ENCODE measurements around the gene AP3S1. TPM values are rescaled to one million over a fixed set of nuclear protein-coding genes. Genes with fewer than 3 reads are reported as not detected.
"Not testable (repeated sequence)": the region's sequence is repeated elsewhere in the genome, so short reads cannot be mapped to it uniquely, and the experiment has no call there.

Gene AP3S1
- polyA plus RNA-seq, 2 of the 4 experiments (the other 2 are of a cell fraction) = 75.7 to 103 TPM

DNA sequence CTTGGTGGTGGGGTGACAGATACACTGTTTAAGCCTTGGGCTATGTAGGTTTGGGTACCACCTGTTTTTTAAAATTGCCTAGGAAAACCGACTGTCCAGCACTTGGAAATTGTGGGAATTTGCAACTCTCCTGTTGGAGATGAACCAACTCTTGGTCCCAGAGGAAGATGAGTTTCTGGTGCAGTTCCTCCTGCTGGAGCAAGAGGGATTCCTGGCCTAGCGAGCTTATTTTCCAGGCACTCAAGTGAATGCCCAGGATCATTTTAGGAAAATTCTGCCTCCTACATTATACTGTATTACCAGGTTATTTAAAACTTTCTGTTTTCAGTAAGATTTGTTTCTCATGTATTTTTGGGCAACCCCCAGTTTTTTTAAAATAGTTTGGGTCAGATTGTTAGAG is 33.7 kb downstream of the AP3S1 start:
- peak in 1 of 2 experiments; percentile 17 for DNase-seq (ENCODE audit: low read depth in 1 of 2, low spot score in 1 of 2)
- Histone ChIP-seq H3K9me3 (no peaks in the 10 kb centered on the region), H3K4me2 (no peak overlapping the region), H3K4me3 (no peak overlapping the region), H3K27ac (no peak overlapping the region), H3K4me1 (peaks cover 6% of the 10 kb centered on the region; the same call in 1 of the 3 replicates)
- FAIRE-seq = no peak
- POLR2A ChIA-PET = no interaction called here
- CTCF ChIA-PET = no interaction called here
- WGBS (ENCODE audit: missing lambda C conversion rate) = 68% methylated on average over 2 of the region's 2 CpGs
- TF ChIP-seq MYC (IDR thresholded peaks at IDR 0.05; ENCODE audit: borderline replicate concordance, low read length) = no peak
- TF ChIP-seq EHMT2 (IDR thresholded peaks at IDR 0.05; ENCODE audit: low read depth) = no peak
- no peak for TF ChIP-seq JUNB (IDR thresholded peaks at IDR 0.05)
- TF ChIP-seq, protein P1, sequence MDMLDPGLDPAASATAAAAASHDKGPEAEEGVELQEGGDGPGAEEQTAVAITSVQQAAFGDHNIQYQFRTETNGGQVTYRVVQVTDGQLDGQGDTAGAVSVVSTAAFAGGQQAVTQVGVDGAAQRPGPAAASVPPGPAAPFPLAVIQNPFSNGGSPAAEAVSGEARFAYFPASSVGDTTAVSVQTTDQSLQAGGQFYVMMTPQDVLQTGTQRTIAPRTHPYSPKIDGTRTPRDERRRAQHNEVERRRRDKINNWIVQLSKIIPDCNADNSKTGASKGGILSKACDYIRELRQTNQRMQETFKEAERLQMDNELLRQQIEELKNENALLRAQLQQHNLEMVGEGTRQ (IDR thresholded peaks at IDR 0.05) = no peak
- TF ChIP-seq ZC3H11A (IDR thresholded peaks at IDR 0.05) = no peak
- no peak for TF ChIP-seq RAD21 (conservative IDR thresholded peaks at IDR 0.05 in 1 of 2, IDR thresholded peaks at IDR 0.05 in 1 of 2)
- TF ChIP-seq TFCP2L1 (CRISPR knock-in tag; IDR thresholded peaks at IDR 0.05) = no peak
- TF ChIP-seq ZFP36 (IDR thresholded peaks at IDR 0.05; ENCODE audit: borderline replicate concordance, partially characterized antibody) = no peak
- no peak for TF ChIP-seq SMC3 (IDR thresholded peaks at IDR 0.05)
- TF ChIP-seq FOXS1 (CRISPR knock-in tag; IDR thresholded peaks at IDR 0.05) = no peak
- no peak for TF ChIP-seq TP53 (CRISPR knock-in tag; IDR thresholded peaks at IDR 0.05)
- no peak for TF ChIP-seq MAZ (IDR thresholded peaks at IDR 0.05; ENCODE audit: borderline replicate concordance, low read depth, low read length)
- peak in 1 of 2 experiments; percentile 55; a peak in 2 of 6 replicates for ATAC-seq

DNA sequence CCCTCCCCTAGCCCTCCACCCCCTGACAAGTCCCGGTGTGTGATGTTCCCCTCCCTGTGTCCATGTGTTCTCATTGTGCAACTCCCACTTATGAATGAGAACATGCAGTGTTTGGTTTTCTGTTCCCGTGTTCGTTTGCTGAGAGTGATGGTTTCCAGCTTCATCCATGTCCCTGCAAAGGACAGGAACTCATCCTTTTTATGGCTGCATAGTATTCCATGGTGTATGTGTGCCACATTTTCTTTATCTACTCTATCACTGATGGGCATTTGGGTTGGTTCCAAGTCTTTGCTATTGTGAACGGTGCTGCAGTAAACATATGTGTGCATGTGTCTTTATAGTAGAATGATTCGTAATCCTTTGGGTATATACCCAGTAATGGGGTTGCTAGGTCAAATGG is 35.6 kb downstream of the AP3S1 start:
- ATAC-seq; FAIRE-seq; H3K9me3 ChIP-seq; H3K4me2 ChIP-seq; DNase-seq (ENCODE audit: low read depth in 1 of 2, low spot score in 1 of 2); H3K4me1 ChIP-seq; POLR2A ChIA-PET; CTCF ChIA-PET; H3K27ac ChIP-seq; H3K4me3 ChIP-seq: not testable (repeated sequence)
- WGBS (ENCODE audit: missing lambda C conversion rate) = 85% methylated on average over 5 of the region's 5 CpGs

DNA sequence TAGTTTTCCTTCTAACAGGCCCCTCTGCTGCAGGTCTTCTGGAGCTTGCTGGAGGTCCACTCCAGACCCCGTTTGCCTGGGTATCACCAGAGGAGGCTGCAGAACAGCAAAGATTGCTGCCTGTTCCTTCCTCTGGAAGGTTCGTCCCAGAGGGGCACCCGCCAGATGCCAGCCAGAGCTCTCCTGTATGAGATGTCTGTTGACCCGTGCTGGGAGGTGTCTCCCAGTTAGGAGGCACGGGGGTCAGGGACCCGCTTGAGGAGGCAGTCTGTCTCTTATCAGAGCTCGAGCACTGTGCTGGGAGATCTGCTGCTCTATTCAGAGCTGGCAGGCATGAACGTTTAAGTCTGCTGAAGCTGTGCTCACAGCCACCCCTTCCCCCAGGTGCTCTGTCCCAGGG is 40.7 kb downstream of the AP3S1 start:
- H3K4me2 ChIP-seq; H3K9me3 ChIP-seq; ATAC-seq; H3K4me1 ChIP-seq; H3K4me3 ChIP-seq; DNase-seq (ENCODE audit: low read depth in 1 of 2, low spot score in 1 of 2); FAIRE-seq; H3K27ac ChIP-seq; POLR2A ChIA-PET: not testable (repeated sequence)
- WGBS (ENCODE audit: missing lambda C conversion rate) = 95% methylated on average over 5 of the region's 8 CpGs
- CTCF ChIA-PET = interaction anchor here (1.2 kb wide), 1 partner anchor 185 kb away, joined by 5 read pairs; no protein-coding TSS in a partner anchor

DNA sequence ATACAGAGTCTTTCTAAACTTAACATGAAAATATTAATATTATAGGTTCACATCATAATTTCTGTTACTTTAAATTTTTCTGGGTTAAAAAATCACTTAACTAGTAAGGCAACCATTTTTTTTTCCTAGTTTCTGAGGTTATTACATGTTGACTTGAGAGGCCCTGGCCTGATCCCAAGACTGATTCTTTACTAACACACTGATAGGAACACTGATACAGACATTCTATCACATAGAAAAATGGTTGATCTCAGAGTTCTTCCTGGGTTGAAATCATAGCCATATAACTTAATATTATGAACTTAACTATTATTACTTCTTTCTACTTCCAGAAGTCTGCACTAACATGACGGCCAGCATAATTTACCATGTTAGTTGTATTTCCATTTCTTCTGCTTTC is 43.0 kb downstream of the AP3S1 start:
- Histone ChIP-seq H3K4me3 (no peak overlapping the region), H3K4me2 (no peak overlapping the region), H3K4me1 (no peaks in the 10 kb centered on the region), H3K27ac (no peak overlapping the region), H3K9me3 (no peaks in the 10 kb centered on the region; the same call in 2 of the 3 replicates)
- DNase-seq (ENCODE audit: low read depth in 1 of 2, low spot score in 1 of 2) (no peak), ATAC-seq (no peak), FAIRE-seq (no peak)
- ChIA-PET CTCF (no interaction called here), POLR2A (no interaction called here)
- 98% methylated on average over 1 of the region's 1 CpG for WGBS (ENCODE audit: missing lambda C conversion rate)
- TF ChIP-seq PHF8 (IDR thresholded peaks at IDR 0.05; ENCODE audit: borderline replicate concordance, low read depth) (no peak), CEBPB (IDR thresholded peaks at IDR 0.05) (no peak), TP53 (CRISPR knock-in tag; IDR thresholded peaks at IDR 0.05) (no peak), NFE2L2 (conservative IDR thresholded peaks at IDR 0.05; ENCODE audit: low read length) (no peak), RCOR1 (IDR thresholded peaks at IDR 0.05; ENCODE audit: low read depth, low read length) (no peak), RARB (CRISPR knock-in tag; IDR thresholded peaks at IDR 0.05) (no peak), HOXB13 (CRISPR knock-in tag; IDR thresholded peaks at IDR 0.05; ENCODE audit: low read depth) (no peak), FOSB (CRISPR knock-in tag; IDR thresholded peaks at IDR 0.05) (no peak), ESRRA (IDR thresholded peaks at IDR 0.05; ENCODE audit: borderline replicate concordance, low read length) (no peak), CHD4 (IDR thresholded peaks at IDR 0.05; ENCODE audit: borderline replicate concordance) (no peak), KDM1A (IDR thresholded peaks at IDR 0.05; ENCODE audit: low read depth) (no peak), KDM5A (IDR thresholded peaks at IDR 0.05) (no peak), FOXS1 (CRISPR knock-in tag; IDR thresholded peaks at IDR 0.05) (no peak), NPAS2 (CRISPR knock-in tag; IDR thresholded peaks at IDR 0.05; ENCODE audit: borderline replicate concordance) (no peak), SREBF2 (IDR thresholded peaks at IDR 0.05) (no peak), RFX5 (IDR thresholded peaks at IDR 0.05) (no peak)
- TF ChIP-seq, protein P1 (IDR thresholded peaks at IDR 0.05) = no peak
- TF ChIP-seq, protein P2, sequence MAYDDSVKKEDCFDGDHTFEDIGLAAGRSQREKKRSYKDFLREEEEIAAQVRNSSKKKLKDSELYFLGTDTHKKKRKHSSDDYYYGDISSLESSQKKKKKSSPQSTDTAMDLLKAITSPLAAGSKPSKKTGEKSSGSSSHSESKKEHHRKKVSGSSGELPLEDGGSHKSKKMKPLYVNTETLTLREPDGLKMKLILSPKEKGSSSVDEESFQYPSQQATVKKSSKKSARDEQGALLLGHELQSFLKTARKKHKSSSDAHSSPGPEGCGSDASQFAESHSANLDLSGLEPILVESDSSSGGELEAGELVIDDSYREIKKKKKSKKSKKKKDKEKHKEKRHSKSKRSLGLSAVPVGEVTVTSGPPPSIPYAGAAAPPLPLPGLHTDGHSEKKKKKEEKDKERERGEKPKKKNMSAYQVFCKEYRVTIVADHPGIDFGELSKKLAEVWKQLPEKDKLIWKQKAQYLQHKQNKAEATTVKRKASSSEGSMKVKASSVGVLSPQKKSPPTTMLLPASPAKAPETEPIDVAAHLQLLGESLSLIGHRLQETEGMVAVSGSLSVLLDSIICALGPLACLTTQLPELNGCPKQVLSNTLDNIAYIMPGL (CRISPR knock-in tag; IDR thresholded peaks at IDR 0.05; ENCODE audit: borderline replicate concordance) = no peak
- TF ChIP-seq, protein P3, sequence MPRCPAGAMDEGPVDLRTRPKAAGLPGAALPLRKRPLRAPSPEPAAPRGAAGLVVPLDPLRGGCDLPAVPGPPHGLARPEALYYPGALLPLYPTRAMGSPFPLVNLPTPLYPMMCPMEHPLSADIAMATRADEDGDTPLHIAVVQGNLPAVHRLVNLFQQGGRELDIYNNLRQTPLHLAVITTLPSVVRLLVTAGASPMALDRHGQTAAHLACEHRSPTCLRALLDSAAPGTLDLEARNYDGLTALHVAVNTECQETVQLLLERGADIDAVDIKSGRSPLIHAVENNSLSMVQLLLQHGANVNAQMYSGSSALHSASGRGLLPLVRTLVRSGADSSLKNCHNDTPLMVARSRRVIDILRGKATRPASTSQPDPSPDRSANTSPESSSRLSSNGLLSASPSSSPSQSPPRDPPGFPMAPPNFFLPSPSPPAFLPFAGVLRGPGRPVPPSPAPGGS (IDR thresholded peaks at IDR 0.05) = no peak

All from A549 (cell line).